Tibial artery (tissue), 4 donors: ENCODE measurements around the gene ISG20L2.

Experiments
- DNase-seq, 2 donors: peaks; one replicate each; pipeline ENCODE4 v3.0.0-alpha.2; 2019
- H3K27ac ChIP-seq, 2 donors: fragments of 200-600 bp; sonication (generic) in 1 of 2; 1 replicate in 1 of 2; 2 replicates in 1 of 2; pipeline ENCODE4 v1.5.1; 2018 to 2019; ENCODE audit warnings: mild to moderate bottlenecking in 1 of 2
- H3K27me3 ChIP-seq, 2 donors: fragments of 200-600 bp; sonication (generic) in 1 of 2; one replicate each; pipeline versions ENCODE4 v1.5.1 to v1.6.0; 2016 to 2019
- H3K36me3 ChIP-seq, 3 donors: fragments of 200-600 bp; sonication (generic) in 2 of 3; one replicate each; pipeline ENCODE4 v1.5.1; 2016 to 2019; ENCODE audit warnings: mild to moderate bottlenecking in 2 of 3
- H3K4me1 ChIP-seq, 4 donors: fragments of 200-600 bp; sonication (generic) in 2 of 4; 1 replicate in 3 of 4; 2 replicates in 1 of 4; pipeline ENCODE4 v1.5.1; 2016 to 2019
- H3K4me3 ChIP-seq, 2 donors: fragments of 200-600 bp; sonication (generic) in 1 of 2; 1 replicate in 1 of 2; 2 replicates in 1 of 2; pipeline ENCODE4 v1.5.1; 2018 to 2019; ENCODE audit warnings: mild to moderate bottlenecking in 2 of 2
- H3K9me3 ChIP-seq, 3 donors: fragments of 200-600 bp; sonication (generic) in 1 of 3; one replicate each; pipeline ENCODE4 v1.5.1; 2016 to 2019
- CTCF ChIP-seq, 2 experiments: fragments of 200-600 bp in 1 of 2; fragments of 450-650 bp in 1 of 2; IDR thresholded peaks; one replicate each; pipeline ENCODE4 v1.5.1; 2017 to 2019; ENCODE audit warnings: antibody characterized with exemption in 2 of 2, mild to moderate bottlenecking in 1 of 2, moderate library complexity in 1 of 2
- intact Hi-C: fragments of 100-400 bp; cut with DNase I; formaldehyde crosslinking; loops from one replicate; pipeline ENCODE4 v1.15.0; 2023; ENCODE audit warnings: low total_unique reads

Gene ISG20L2

GRCh38 chr1:156673387-156674121 lies 55.0 kb downstream of the ISG20L2 start:
- DNase-seq = no peak
- Histone ChIP-seq H3K27ac (no peak overlapping the region), H3K36me3 (peaks cover 0 to 13% (median 0%) of the 10 kb centered on the region in 3 donors), H3K27me3 (peaks cover 0 to 15% of the 10 kb centered on the region in 2 donors), H3K9me3 (no peaks in the 10 kb centered on the region), H3K4me1 (peaks cover 0 to 54% (median 31%) of the 10 kb centered on the region in 4 donors), H3K4me3 (no peak overlapping the region)
- no peak for TF ChIP-seq CTCF (IDR thresholded peaks at IDR 0.05)
- intact Hi-C loops = loop anchor here (5.0 kb wide), 1 partner anchor 51 kb away; no protein-coding TSS in a partner anchor
